ENCODE data around the gene TUBB. TPM values are rescaled to one million over a fixed set of nuclear protein-coding genes. Genes with fewer than 3 reads are reported as not detected.

TUBB gene
- total RNA-seq, 1 donor from 2014 or later, result 1,084 TPM

GRCh38 chr6:30684386-30685156 is 35.6 kb upstream of the TUBB start:
- intact Hi-C loops (cut with micrococcal nuclease), result loop anchor here (5.0 to 10.0 kb wide), 3 partner anchors 53 to 810 kb away; partner anchors contain the start of gene MICB
- H3K9me3 Mint-ChIP-seq, result no peaks in the 10 kb centered on the region
- peak overlapping the region; percentile 94 for H3K4me3 Mint-ChIP-seq
- no peaks in the 10 kb centered on the region for H3K27me3 Mint-ChIP-seq
- DNase-seq, result peak; percentile 87
- peaks cover 72% of the 10 kb centered on the region for H3K36me3 Mint-ChIP-seq (ENCODE audit: low read depth)
- peaks cover 50% of the 10 kb centered on the region for H3K4me1 Mint-ChIP-seq
- peak overlapping the region; percentile 97 for H3K27ac Mint-ChIP-seq

DNA sequence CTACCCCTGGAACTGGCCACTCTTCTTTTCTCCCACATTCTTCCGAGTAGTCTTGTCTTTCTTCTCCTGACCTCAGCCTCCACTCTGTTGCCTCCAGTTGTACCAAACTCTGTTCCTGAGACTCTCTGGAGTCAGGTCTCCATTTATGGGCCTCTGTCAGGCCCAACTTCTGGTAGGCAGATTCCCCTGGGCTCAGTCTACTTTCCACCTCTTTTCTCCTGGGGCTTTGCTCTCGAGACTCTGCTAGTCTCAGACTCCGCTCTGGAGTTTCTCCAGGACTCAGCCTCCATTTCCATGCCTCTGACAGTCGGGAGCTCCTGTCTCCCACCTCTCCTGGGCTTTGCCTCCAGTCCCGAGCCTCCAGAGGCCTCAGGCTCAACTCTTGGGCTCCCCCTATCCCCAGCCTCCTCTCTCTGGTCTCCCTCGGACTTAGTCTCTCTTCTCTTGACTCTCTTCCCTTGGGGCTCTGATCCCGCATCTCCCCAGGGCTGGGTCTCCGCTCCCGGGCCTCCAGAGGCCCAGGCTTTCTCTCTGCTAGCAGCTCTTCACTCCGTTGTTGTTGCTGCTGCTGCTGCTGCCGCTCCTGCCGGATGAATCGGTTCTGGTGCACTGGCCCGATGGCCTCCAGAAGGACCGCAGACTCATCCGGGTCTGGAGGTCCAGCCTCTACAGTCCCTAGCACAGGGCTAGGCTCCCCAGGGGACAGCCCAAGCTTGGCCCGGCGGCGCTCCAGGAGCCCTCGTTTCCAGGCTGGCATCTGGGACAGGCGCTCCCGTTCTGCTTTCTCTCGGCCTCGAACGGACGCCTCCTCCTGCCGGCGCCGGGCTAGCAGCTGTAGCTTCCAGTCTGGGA is 34.8 kb upstream of the TUBB start:
- no peaks in the 10 kb centered on the region for H3K27me3 Mint-ChIP-seq
- peaks cover 50% of the 10 kb centered on the region for H3K4me1 Mint-ChIP-seq
- peaks cover 64% of the 10 kb centered on the region for H3K36me3 Mint-ChIP-seq (ENCODE audit: low read depth)
- peak; percentile 79 for DNase-seq
- intact Hi-C loops (cut with micrococcal nuclease), result loop anchor here (1.0 to 10.0 kb wide), 2 partner anchors 223 to 809 kb away; partner anchors contain the start of genes GTF2H4 and MICB
- H3K4me3 Mint-ChIP-seq, result peak overlapping the region; percentile 94
- peak overlapping the region; percentile 93 for H3K27ac Mint-ChIP-seq
- H3K9me3 Mint-ChIP-seq, result no peaks in the 10 kb centered on the region

DNA sequence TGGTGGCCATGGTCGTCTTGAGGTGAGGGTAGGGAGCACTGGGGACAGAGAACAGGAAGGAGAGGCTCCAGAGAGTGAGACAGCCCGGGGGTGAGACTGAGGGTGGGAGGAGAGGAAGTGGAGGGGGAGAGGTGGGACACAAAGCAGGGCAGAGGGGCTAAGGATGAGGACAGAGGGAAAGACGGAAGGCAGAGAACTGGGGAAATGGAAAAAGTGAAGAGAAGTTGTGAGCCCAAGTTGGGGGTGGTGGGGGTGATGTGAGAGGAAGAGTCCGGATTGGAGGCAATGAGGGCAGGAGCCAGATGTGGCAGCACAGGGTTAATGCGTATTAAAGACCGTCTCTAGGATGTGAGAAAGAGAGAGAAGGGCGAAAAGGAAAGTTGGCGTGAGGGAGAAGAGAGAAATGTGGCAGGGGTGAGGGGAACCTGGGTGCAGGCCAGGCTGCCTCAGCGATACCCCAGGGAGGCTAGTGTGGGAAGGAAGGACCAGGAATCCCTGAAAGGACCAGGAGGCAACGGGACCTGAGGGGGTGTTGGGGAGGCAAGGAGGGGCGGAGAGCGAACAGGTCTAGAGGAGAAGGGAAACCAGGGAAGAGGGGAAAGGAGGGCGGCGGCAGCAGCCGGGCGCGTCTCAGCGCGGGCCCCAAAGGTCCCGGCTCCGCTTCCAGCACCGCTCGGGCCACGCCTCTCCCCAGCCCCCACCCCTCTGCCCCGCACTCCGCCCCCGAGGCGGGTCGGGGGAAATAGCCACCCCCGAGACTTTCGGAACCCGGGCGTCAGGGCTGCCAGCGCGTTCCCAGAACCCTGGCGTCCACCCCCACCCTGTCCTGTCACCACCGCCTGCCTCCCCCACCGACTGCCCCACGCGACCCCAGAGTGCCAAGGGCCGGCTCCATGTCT is 33.9 kb upstream of the TUBB start, which contains the start of gene PPP1R18:
PPP1R18 (minus strand) TSS at position 637 of the 899 bp plus-strand sequence; CDS start at position 10, 627 bp downstream.
- no peaks in the 10 kb centered on the region for H3K27me3 Mint-ChIP-seq
- H3K4me1 Mint-ChIP-seq, result peaks cover 52% of the 10 kb centered on the region
- peak; percentile 95 for DNase-seq
- peak within 1 kb of the TSS; percentile 94 for H3K4me3 Mint-ChIP-seq
- H3K27ac Mint-ChIP-seq, result peak within 1 kb of the TSS; percentile 93
- H3K36me3 Mint-ChIP-seq (ENCODE audit: low read depth), result peaks cover 55% of the 10 kb centered on the region
- intact Hi-C loops (cut with micrococcal nuclease), result loop anchor here (1.0 to 10.0 kb wide), 2 partner anchors 222 to 809 kb away; partner anchors contain the start of genes GTF2H4 and MICB
- no peaks in the 10 kb centered on the region for H3K9me3 Mint-ChIP-seq

DNA sequence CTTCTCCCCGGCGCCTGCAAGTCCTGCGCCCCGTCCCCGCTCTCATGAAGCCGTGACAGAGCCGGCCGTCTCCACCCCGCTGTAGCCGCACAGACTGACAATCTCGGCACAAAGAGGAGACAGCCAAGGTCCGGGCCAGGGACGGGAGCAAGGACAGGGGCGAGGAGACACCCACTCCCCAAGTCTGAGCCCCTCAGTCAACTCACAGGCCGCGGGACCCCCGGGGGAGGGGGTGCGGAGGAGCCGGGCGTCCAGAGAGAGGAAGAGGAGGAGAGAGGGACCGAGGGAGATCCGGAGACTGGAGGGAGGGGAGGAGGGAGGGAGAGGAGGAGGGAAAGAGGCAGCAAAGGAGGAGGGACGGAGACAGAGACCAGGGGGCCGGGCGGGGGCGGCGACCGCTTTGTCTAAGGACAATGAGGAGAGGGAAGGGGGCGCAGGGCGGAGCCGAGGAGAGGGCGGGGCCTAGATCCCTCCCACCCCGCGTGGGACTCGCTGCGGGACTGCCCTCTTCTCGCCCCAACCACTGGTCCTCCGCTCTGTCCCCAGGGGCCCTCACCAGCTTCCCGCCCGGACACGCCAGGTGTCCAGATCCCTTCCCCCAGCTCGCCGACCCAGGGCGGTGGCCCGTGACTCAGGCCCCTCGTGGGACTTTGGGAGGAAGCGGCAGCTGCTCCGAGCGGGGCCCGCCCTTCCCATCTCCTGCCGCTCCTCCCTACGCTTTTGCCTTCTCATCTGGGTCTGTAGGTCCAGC is 33.1 kb upstream of the TUBB start:
- intact Hi-C loops (cut with micrococcal nuclease), result loop anchor here (1.0 to 10.0 kb wide), 3 partner anchors 30 to 808 kb away; partner anchors contain the start of genes GTF2H4, MDC1 and MICB
- peak overlapping the region; percentile 93 for H3K27ac Mint-ChIP-seq
- no peaks in the 10 kb centered on the region for H3K27me3 Mint-ChIP-seq

DNA sequence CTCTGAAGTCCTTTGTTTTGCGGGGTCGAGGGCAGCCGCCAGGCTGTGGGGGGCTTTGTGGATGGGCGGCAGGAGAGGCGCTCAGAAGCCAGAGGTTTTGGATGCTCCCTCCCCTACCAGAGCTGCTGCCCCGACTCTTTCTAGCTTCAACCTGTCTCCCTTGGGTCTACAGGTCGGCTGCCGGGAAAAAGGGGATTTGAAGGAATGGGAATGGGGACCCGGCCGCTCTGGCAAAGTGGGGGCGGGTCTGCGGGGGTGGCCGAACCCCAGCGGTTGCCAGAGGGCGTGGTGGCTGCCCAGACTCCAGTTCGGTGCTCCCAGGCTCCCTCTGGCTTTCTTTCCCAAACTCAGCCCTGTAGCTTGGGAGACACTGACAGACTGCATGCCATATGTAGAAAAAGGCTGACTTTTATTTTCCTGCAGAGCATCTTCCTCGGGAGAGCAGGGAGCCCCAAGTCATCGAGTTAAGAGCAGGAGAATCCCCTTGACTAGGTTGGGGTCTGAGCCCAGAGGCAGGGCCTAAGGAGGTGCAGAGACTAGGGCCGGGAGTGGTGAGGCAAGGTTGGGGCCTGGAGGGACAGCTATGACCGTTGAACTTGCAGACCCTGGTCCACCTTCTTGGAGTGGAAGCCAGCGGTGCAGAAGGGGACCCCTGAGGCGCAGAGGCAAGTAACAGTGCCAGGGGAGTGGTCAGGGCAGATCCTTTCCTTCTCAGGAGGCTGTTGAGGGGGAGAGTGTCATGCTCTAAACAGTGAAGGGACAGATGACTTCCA is 32.3 kb upstream of the TUBB start:
- no peaks in the 10 kb centered on the region for H3K9me3 Mint-ChIP-seq
- H3K4me1 Mint-ChIP-seq, result peaks cover 49% of the 10 kb centered on the region
- H3K27ac Mint-ChIP-seq, result peak overlapping the region; percentile 93
- intact Hi-C loops (cut with micrococcal nuclease), result loop anchor here (1.0 to 10.0 kb wide), 2 partner anchors 29 to 807 kb away; partner anchors contain the start of genes MDC1 and MICB
- peaks cover 40% of the 10 kb centered on the region for H3K36me3 Mint-ChIP-seq (ENCODE audit: low read depth)
- peak; percentile 64 for DNase-seq
- peak overlapping the region; percentile 94 for H3K4me3 Mint-ChIP-seq
- no peaks in the 10 kb centered on the region for H3K27me3 Mint-ChIP-seq

More for the DNA sequence above, 33.1 kb upstream of the TUBB start:
- Mint-ChIP-seq H3K4me1 (peaks cover 53% of the 10 kb centered on the region), H3K36me3 (ENCODE audit: low read depth) (peaks cover 47% of the 10 kb centered on the region), H3K9me3 (no peaks in the 10 kb centered on the region), H3K4me3 (peak overlapping the region; percentile 94)
- peak; percentile 96 for DNase-seq

DNA sequence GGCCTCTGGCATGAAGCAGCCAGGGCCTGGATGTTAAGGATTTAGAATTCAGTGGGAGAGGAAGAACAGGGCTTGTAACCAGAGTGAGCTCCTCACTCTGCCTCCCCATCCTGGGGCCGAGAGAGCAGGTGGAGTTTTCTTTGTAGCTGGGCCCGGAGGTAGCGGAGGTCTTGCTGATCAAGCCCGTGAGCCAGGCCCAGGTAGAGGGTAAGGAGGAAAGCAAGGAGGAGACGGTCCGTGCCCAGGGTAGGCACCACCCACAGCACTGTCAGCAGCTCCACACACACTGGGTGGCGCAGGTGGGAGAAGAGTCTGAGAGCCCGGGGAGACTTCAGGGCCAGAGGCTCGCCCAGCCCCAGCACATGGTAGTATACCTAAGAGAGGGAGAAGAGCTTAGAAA is 31.6 kb upstream of the TUBB start:
- intact Hi-C loops (cut with micrococcal nuclease), result loop anchor here (10.0 kb wide), 1 partner anchor 806 kb away; the partner anchor contains the start of gene MICB
- peak overlapping the region; percentile 94 for H3K4me3 Mint-ChIP-seq
- DNase-seq, result no peak
- peaks cover 46% of the 10 kb centered on the region for H3K4me1 Mint-ChIP-seq
- H3K36me3 Mint-ChIP-seq (ENCODE audit: low read depth), result peaks cover 33% of the 10 kb centered on the region
- peak overlapping the region; percentile 93 for H3K27ac Mint-ChIP-seq
- H3K9me3 Mint-ChIP-seq, result no peaks in the 10 kb centered on the region
- no peaks in the 10 kb centered on the region for H3K27me3 Mint-ChIP-seq

DNA sequence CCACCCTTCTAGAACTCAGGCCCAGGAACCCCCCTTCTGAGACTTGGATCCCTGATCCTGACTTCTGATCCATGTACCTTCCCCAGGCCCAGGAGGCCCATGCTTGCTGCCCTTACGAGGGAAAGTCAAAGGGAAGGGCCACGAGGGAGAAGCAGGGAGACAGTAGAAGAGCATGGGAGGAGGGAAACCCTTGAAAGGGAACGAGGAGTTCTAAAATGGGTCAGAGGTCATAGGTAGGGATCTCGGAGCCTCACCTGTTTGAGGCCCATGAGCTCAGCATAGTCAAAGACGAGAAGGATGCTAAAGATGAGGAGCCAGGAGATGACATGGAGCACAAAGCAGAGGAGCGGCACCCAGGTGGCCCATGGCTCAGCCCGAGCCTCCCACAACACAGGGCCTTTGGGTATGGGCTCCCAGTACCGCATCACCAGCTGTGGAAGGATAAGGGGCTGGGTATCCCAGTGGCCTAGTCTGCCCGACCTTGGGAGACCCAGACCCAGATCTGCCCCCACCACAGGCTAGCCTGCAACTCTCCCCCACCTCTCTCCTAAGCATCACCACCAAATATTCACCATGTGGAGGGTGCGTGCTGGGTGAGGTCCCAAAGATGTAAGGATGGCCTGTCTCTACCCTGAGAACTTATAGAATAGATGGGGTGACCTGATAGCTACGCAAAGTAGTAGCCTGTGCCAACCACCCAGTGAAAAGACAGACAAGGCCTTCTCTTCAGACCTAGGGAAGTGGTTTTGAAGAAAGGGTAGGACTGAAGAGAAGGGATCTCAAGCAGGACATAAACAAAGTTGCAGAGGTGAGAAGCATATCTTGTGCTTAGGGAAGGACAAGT is 30.9 kb upstream of the TUBB start:
- peak; percentile 63 for DNase-seq
- Mint-ChIP-seq H3K36me3 (ENCODE audit: low read depth) (peaks cover 26% of the 10 kb centered on the region), H3K4me3 (peak overlapping the region; percentile 94), H3K9me3 (no peaks in the 10 kb centered on the region), H3K27ac (peak overlapping the region; percentile 64), H3K27me3 (no peaks in the 10 kb centered on the region), H3K4me1 (peaks cover 46% of the 10 kb centered on the region)
- intact Hi-C loops (cut with micrococcal nuclease), result loop anchor here (10.0 kb wide), 1 partner anchor 806 kb away; the partner anchor contains the start of gene MICB

- peak overlapping the region; percentile 94 for H3K4me3 Mint-ChIP-seq
- intact Hi-C loops (cut with micrococcal nuclease), result loop anchor here (10.0 kb wide), 1 partner anchor 805 kb away; the partner anchor contains the start of gene MICB
- H3K9me3 Mint-ChIP-seq, result no peaks in the 10 kb centered on the region
- H3K27ac Mint-ChIP-seq, result peak overlapping the region; percentile 89
- H3K27me3 Mint-ChIP-seq, result no peaks in the 10 kb centered on the region
- peaks cover 46% of the 10 kb centered on the region for H3K4me1 Mint-ChIP-seq
- DNase-seq, result peak; percentile 65
- peaks cover 20% of the 10 kb centered on the region for H3K36me3 Mint-ChIP-seq (ENCODE audit: low read depth)
Observed at GRCh38 chr6:30689985-30690384, 30.2 kb upstream of the TUBB start.

- Mint-ChIP-seq H3K9me3 (no peaks in the 10 kb centered on the region), H3K27ac (peak within 1 kb of the TSS; percentile 89), H3K27me3 (no peaks in the 10 kb centered on the region), H3K36me3 (ENCODE audit: low read depth) (peaks cover 14% of the 10 kb centered on the region), H3K4me3 (peak within 1 kb of the TSS; percentile 94), H3K4me1 (peaks cover 44% of the 10 kb centered on the region)
- intact Hi-C loops (cut with micrococcal nuclease), result no loop called here
- peak; percentile 93 for DNase-seq
Observed at GRCh38 chr6:30690403-30691207, 29.5 kb upstream of the TUBB start, which contains the start of gene NRM. Gene NRM (minus strand): TSS chr6:30690984. CDS start chr6:30690974, 10 bp downstream.

DNA sequence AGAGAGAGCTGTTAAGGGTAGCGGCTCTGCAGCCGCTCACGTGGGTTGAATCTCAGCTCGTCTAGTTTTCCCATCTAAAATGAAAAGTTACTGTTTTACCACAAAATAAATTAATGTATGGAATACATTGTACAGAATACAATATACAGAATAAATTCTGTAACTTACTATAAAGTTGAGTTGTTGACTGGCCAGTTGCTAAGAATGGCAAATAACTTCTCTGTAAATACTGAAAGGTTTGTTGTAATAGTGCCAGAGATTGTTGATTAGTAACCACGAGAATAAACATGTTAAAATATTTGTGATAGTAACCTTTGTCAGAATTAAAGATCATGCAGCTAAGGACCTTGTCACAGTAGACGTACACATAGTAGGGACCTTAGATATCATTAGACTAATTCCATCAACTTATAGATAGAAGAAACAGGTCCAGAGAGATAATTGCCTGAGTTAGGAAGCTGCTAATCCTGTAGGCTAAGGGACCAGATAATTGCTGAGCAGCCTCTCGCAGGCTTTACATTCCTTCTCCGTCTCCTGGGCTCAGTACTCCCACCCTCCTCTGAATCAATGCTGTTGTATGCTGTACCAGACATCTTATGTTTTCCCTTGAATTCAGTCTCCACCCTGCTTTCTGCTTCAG is 28.8 kb upstream of the TUBB start:
- no peaks in the 10 kb centered on the region for H3K9me3 Mint-ChIP-seq
- peak overlapping the region; percentile 41 for H3K27ac Mint-ChIP-seq
- no peaks in the 10 kb centered on the region for H3K27me3 Mint-ChIP-seq
- DNase-seq, result no peak
- intact Hi-C loops (cut with micrococcal nuclease), result no loop called here
- peak overlapping the region; percentile 94 for H3K4me3 Mint-ChIP-seq
- H3K36me3 Mint-ChIP-seq (ENCODE audit: low read depth), result peaks cover 7% of the 10 kb centered on the region
- peaks cover 39% of the 10 kb centered on the region for H3K4me1 Mint-ChIP-seq
